ENCODE results near the gene RUVBL2.
"Not testable (repeated sequence)": the region's sequence is repeated elsewhere in the genome, so short reads cannot be mapped to it uniquely, and the experiment has no call there.

RUVBL2 gene

GRCh38 chr19:49018388-49019241 is 24.9 kb downstream of the RUVBL2 start:
- peak; percentile 6 for DNase-seq

GRCh38 chr19:49019242-49019932 is 25.7 kb downstream of the RUVBL2 start:
- DNase-seq = peak; percentile 40

DNA sequence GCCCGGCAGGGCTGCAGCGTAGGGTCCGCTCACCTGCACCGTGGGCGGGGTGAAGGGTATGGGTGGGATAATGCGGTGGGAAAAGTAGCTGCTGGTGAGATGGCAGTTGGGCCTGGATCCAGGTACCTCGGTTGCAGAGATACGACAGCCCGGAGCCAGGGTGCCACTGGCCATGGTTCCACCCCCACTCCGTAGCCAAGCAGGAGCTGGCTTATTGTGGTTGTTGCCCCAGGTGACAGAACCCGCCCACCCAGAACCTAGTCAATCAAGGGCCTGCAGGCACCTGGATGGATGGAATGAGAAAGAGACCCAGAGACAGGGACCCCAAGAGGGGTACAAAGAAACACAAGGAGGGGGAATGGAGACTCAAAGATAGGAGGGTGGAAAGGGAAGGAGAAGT is 26.7 kb downstream of the RUVBL2 start:
- DNase-seq = no peak

GRCh38 chr19:49020931-49021895 is 27.5 kb downstream of the RUVBL2 start:
- peak; percentile 33 for DNase-seq

DNA sequence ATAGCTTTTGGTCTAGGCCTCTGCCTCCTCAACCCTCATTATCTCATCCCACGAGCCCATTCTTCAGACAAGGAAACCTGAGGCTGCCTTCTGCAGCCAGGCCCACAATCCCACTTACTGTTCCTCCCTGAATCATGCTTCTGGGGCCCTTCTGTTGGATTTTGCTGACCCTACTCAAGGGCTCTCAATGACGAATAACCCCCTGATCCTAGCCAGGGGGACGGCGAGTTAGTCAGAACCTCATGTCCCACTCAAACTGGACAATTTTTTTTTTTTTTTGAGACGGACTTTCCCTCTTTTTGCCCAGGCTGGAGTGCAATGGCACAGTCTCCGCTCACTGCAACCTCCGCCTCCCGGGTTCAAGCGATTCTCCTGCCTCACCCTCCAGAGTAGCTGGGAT is 28.4 kb downstream of the RUVBL2 start:
- no peak for DNase-seq

GRCh38 chr19:49024233-49024632 is 30.5 kb downstream of the RUVBL2 start, which contains the start of gene CGB3:
CGB3 (minus strand) TSS chr19:49024333; CDS start chr19:49023971, 362 bp downstream.
- not testable (repeated sequence) for DNase-seq

- DNase-seq = not testable (repeated sequence)
Measured at GRCh38 chr19:49025088-49025487, 31.4 kb downstream of the RUVBL2 start.

- DNase-seq = not testable (repeated sequence)
Measured at GRCh38 chr19:49025599-49025998, 31.9 kb downstream of the RUVBL2 start.

GRCh38 chr19:49028686-49029085 is 35.0 kb downstream of the RUVBL2 start:
- not testable (repeated sequence) for DNase-seq

DNA sequence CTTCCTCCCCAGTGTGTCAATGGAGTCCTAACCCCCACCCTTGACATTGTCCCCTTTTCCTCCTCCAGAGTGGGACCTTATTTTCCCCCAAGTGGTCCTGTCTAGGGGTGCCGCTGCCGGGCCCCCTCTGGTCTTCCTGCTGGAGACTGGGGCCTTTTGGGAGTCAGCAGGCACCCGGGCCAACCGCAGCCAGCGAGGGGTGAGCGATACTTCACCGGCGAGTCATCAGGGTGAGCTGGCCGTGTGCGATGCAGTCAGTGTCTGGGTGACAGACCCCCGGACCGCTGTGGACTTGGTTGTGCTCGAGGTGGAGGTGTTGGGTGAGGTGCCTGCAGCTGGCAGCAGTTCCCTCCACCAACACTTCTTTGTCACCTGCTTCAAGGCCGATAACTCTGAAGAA is 36.1 kb downstream of the RUVBL2 start:
- peak; percentile 46 for DNase-seq

DNA sequence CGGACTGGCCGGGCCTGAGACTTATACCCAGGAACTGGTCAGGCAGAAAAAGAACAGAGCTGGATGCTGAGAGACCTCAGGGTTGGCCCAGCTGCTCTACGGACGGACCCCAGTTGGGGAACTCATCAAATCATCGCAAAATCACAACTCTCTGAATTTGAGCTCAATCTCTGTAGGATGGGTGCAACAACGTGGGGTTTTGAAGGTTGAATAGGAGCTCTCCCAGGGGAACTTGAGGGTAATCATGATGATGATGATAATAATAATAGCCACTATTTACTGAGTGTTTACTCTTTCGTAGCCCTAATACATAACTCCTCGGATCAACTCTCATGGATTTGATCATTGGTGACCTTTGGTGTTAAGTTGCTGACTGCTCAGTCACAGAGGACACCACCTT is 36.6 kb downstream of the RUVBL2 start:
- not testable (repeated sequence) for DNase-seq

DNA sequence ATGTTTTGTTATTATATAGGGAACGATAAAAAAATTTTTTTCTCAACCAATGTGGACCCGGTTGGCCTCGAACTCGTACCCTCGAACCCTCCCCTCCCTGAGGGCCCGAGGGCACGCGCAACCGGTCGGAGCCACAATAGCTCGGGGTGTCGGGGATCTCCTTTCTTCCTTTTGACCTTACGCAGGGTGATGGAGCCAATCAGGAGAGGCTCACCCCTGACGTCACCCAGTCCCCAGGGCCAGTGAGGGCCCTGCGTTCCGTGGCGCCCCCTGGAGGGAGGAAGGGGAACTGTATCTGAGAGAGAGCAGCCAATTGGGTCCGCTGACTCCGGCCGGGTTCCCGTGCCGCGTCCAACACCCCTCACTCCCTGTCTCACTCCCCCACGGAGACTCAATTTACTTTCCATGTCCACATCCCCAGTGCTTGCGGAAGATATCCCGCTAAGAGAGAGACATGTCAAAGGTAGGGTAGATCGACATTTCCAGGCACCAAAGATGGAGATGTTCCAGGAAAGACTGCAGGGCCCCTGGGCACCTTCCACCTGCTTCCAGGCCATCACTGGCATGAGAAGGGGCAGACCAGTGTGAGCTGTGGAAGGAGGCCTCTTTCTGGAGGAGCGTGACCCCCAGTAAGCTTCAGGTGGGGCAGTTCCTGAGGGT is 38.1 kb downstream of the RUVBL2 start, which contains the start of gene CGB2:
TSS of gene CGB2 (plus strand) at position 249 of the 660 bp plus-strand sequence. CDS start at position 455, 206 bp downstream.
- peak; percentile 33 for DNase-seq

GRCh38 chr19:49036815-49037214 is 43.1 kb downstream of the RUVBL2 start, which contains the start of gene CGB1:
CGB1 (minus strand) TSS chr19:49036895; CDS start chr19:49036711, 184 bp downstream.
- DNase-seq = not testable (repeated sequence)

DNA sequence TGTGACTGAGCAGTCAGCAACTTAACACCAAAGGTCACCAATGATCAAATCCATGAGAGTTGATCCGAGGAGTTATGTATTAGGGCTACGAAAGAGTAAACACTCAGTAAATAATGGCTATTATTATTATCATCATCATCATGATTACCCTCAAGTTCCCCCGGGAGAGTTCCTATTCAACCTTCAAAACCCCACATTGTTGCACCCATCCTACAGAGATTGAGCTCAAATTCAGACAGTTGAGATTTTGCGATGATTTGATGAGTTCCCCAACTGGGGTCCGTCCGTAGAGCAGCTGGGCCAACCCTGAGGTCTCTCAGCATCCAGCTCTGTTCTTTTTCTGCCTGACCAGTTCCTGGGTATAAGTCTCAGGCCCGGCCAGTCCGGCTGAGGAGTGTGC is 44.4 kb downstream of the RUVBL2 start:
- not testable (repeated sequence) for DNase-seq

DNA sequence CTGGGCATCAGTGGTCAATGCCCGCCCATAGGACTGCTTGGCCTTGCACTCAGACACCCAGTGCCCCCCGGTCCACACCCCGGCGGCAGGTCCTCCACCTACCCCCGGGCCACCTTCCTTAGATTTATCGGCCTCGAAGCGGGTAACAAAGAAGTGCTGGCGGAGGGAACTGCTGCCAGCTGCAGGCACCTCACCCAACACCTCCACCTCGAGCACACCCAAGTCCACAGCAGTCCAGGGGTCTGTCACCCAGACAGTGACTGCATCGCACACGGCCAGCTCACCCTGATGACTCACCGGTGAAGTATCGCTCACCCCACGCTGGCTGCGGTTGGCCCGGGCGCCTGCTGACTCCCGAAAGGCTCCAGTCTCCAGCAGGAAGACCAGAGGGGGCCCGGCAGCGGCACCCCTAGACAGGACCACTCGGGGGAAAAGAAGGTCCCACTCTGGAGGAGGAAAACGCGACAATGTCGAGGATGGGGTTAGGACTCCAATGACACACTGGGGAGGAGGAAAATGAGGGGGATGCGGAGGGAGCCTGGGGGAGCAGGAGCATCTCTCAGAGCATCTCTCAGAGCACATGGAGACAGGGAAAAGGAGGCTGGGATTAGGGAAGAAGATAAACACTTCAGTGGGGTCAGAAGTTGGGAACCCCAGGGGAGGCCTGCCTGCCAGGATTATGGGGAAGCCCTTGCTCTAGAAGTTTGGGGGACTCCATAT is 45.0 kb downstream of the RUVBL2 start:
- DNase-seq = peak; percentile 72

DNA sequence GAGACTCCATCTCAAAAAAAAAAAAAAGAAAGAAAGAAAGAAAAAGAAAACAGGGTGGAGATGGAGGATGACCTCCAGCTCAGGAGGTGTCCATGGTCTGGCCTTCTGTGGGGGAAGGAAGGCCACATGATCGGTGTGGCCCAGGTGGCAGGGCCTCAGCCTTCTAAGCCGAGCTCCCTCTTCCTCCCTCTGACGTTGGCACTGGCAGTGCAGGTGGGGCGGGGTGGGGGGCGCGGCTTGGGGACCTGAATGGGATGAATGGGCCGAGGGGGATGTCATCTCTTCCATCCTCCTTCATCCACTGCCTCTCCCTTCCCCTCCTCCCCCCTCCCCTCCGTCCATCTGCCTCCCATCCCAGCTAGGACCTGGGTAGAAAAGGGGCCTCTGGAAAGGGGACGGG is 46.0 kb downstream of the RUVBL2 start:
- not testable (repeated sequence) for DNase-seq

DNA sequence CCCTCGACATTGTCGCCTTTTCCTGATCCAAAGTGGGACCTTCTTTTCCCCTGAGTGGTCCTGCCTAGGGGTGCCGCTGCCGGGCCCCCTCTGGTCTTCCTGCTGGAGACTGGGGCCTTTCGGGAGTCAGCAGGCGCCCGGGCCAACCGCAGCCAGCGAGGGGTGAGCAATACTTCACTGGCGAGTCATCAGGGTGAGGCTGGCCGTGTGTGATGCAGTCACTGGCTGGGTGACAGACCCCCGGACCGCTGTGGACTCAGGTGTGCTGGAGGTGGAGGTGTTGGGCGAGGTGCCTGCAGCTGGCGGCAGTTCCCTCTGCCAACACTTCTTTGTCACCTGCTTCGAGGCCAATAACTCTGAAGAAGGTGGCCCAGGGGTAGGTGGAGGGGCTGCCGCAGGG is 48.5 kb downstream of the RUVBL2 start:
- peak; percentile 34 for DNase-seq

DNA sequence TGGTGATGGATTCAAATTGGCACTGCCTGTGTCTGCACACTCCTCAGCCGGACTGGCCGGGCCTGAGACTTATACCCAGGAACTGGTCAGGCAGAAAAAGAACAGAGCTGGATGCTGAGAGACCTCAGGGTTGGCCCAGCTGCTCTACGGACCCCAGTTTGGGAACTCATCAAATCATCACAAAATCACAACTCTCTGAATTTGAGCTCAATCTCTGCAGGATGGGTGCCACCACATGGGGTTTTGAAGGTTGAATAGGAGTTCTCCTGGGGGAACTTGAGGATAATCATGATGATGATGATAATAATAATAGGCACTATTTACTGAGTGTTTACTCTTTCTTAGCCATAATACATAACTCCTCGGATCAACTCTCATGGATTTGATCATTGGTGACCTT is 49.0 kb downstream of the RUVBL2 start:
- DNase-seq = not testable (repeated sequence)

DNA sequence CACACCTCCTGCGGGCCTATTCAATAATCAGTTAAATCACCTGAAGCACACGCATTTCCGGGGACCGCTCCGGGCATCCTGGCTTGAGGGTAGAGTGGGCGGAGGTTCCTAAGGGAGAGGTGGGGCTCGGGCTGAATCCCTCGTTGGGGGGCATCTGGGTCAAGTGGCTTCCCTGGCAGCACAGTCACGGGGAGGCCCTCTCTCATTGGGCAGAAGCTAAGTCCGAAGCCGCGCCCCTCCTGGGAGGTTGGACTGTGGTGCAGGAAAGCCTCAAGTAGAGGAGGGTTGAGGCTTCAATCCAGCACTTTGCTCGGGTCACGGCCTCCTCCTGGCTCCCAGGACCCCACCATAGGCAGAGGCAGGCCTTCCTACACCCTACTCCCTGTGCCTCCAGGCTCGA is 49.9 kb downstream of the RUVBL2 start, which contains the start of gene CGB5:
TSS of gene CGB5 (plus strand) at position 301 of the 400 bp plus-strand sequence. CDS start 362 bp downstream, outside the sequence.
- DNase-seq = not testable (repeated sequence)

GRCh38 chr19:49049011-49049410 is 55.3 kb downstream of the RUVBL2 start, which contains the start of gene CGB8:
CGB8 (minus strand) TSS chr19:49049111; CDS start chr19:49048739, 372 bp downstream.
- not testable (repeated sequence) for DNase-seq
